CD4-positive, alpha-beta memory T cell (primary cell): ENCODE data around the gene SYVN1. TPM values are rescaled to one million over a fixed set of nuclear protein-coding genes. Genes with fewer than 3 reads are reported as not detected.

ENCODE experiments used
- CTCF ChIA-PET: fragments of 350-600 bp; sonication (Branson Sonifier 250); formaldehyde crosslinking; loops from one replicate; lab custom pipeline; 2021; ENCODE audit warnings: inconsistent platforms; ENCODE audit not compliant: partially characterized antibody; lab: Charles Lee
- POLR2A ChIA-PET: fragments of 350-600 bp; sonication (Branson Sonifier 250); formaldehyde crosslinking; loops from one replicate; lab custom pipeline; 2021; ENCODE audit not compliant: partially characterized antibody; lab: Charles Lee
- DNase-seq, 5 donors: peaks; one replicate each; pipeline versions ENCODE4 v3.0.0 to v3.0.0-alpha.2; 2020 to 2022; ENCODE audit warnings: mixed read lengths in 1 of 5
- H3K27ac ChIP-seq: one replicate; pipeline ENCODE4 v1.7.0; 2013; ENCODE audit warnings: low read depth, low read length
- H3K27me3 ChIP-seq: 2 replicates; pipeline ENCODE4 v1.7.0; 2013; ENCODE audit warnings: mild to moderate bottlenecking, low read length, moderate library complexity; ENCODE audit not compliant: insufficient read depth
- H3K36me3 ChIP-seq: 2 replicates; pipeline ENCODE4 v1.7.0; 2013; ENCODE audit warnings: mild to moderate bottlenecking, low read length, moderate library complexity; ENCODE audit not compliant: insufficient read depth
- H3K4me1 ChIP-seq: 2 replicates; pipeline ENCODE4 v1.7.0; 2013; ENCODE audit warnings: mild to moderate bottlenecking, low read length, moderate library complexity; ENCODE audit not compliant: insufficient read depth
- H3K4me3 ChIP-seq, 2 donors: one replicate each; pipeline ENCODE4 v1.7.0; 2013; ENCODE audit warnings: low read length in 2 of 2, mild to moderate bottlenecking in 1 of 2
- H3K9me3 ChIP-seq, 2 donors: one replicate each; pipeline ENCODE4 v1.7.0; 2013; ENCODE audit warnings: low read length in 2 of 2, control low read depth in 1 of 2; ENCODE audit not compliant: control insufficient read depth in 1 of 2
- H3K27ac Mint-ChIP-seq, 7 donors: one replicate each; pipeline ENCODE4 v1.8.0; 2020 to 2021; ENCODE audit warnings: mixed read lengths in 7 of 7, mild to moderate bottlenecking in 6 of 7, inconsistent platforms in 3 of 7, moderate library complexity in 3 of 7
- H3K27me3 Mint-ChIP-seq, 2 donors: one replicate each; pipeline ENCODE4 v1.8.0; 2020 to 2021; ENCODE audit warnings: mixed read lengths in 2 of 2
- H3K36me3 Mint-ChIP-seq, 2 donors: one replicate each; pipeline ENCODE4 v1.8.0; 2020 to 2021; ENCODE audit warnings: mixed read lengths in 2 of 2, inconsistent platforms in 1 of 2, mild to moderate bottlenecking in 1 of 2
- H3K4me1 Mint-ChIP-seq, 4 donors: one replicate each; pipeline ENCODE4 v1.8.0; 2020 to 2021; ENCODE audit warnings: mixed read lengths in 4 of 4, mild to moderate bottlenecking in 1 of 4
- H3K4me3 Mint-ChIP-seq, 8 donors: one replicate each; pipeline ENCODE4 v1.8.0; 2020 to 2021; ENCODE audit warnings: mixed read lengths in 8 of 8, mild to moderate bottlenecking in 7 of 8, moderate library complexity in 6 of 8, inconsistent platforms in 3 of 8
- H3K9me3 Mint-ChIP-seq, 8 donors: one replicate each; pipeline ENCODE4 v1.8.0; 2020 to 2021; ENCODE audit warnings: mixed read lengths in 8 of 8, mild to moderate bottlenecking in 5 of 8, inconsistent platforms in 3 of 8, moderate library complexity in 1 of 8
- intact Hi-C: fragments of 100-400 bp; cut with micrococcal nuclease; formaldehyde crosslinking; loops from one replicate; pipeline ENCODE4 v1.15.1; 2023
- polyA plus RNA-seq, 2 donors: library from polyadenylated mRNA; unstranded; fragments of 300-500 nt; fragmentation: Illumina TruSeq; gene quantifications; one replicate each; pipeline ENCODE4 v1.2.3, GENCODE V29; 2021
- total RNA-seq, 2 experiments: library from RNA; stranded (reverse); gene quantifications; one replicate each; pipeline ENCODE4 v1.2.3, GENCODE V29; 2021

The SYVN1 gene
- total and polyA plus RNA-seq, 4 experiments from 2014 or later = 2.8 to 76.5 (median 45.5) TPM

DNA sequence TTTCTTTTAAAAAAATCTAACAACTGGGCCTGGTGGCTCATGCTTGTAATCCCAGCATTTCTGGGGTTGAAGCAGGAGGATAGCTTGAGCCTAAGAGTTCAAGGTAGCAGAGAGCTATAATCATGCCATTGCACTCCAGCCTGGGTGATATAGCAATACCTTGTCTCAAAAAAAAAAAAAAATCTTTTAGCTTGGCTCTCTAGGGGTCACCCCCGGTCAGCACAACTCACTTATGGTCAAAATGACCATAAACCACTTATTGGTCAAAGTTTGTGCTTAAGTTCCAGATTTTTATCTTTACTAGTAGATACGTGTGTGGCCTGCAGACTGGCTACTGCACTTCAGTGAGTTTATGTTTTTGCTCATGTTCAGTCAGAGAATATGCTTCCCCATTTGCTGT lies 29.4 kb upstream of the SYVN1 start:
- no peak for DNase-seq
- Mint-ChIP-seq H3K9me3 (no peaks in the 10 kb centered on the region), H3K27ac (no peak overlapping the region), H3K4me3 (no peak overlapping the region), H3K4me1 (no peaks in the 10 kb centered on the region), H3K27me3 (peaks cover 0 to 4% of the 10 kb centered on the region in 2 donors), H3K36me3 (no peaks in the 10 kb centered on the region)
- Histone ChIP-seq H3K27me3 (no peaks in the 10 kb centered on the region), H3K4me1 (no peaks in the 10 kb centered on the region), H3K4me3 (no peak overlapping the region), H3K9me3 (no peaks in the 10 kb centered on the region), H3K36me3 (no peaks in the 10 kb centered on the region), H3K27ac (no peak overlapping the region)
- CTCF ChIA-PET = no interaction called here
- POLR2A ChIA-PET = no interaction called here
- intact Hi-C loops = no loop called here

DNA sequence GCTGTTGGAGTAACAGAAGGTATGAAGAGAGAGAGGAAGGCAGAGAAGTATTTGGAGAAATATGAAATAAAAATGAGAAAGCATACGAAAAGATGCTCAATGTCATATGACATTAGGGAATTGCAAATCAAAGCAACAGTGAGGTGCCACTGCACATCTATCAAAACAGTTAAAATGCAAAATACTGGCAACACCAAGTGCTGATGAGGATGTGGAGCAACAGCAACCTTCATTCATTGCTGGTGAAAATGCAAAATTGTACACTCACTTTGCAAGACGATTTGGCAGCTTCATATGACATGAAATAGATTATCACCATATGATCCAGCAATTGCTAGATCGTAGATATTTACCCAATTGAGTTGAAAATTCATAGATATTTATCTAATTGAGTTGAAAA lies 26.3 kb upstream of the SYVN1 start:
- no peak overlapping the region for H3K27ac ChIP-seq
- intact Hi-C loops = no loop called here
- no peak overlapping the region for H3K4me3 Mint-ChIP-seq
- no peaks in the 10 kb centered on the region for H3K4me1 ChIP-seq
- no peaks in the 10 kb centered on the region for H3K9me3 Mint-ChIP-seq
- no peaks in the 10 kb centered on the region for H3K4me1 Mint-ChIP-seq
- H3K27ac Mint-ChIP-seq = no peak overlapping the region
- POLR2A ChIA-PET = no interaction called here
- CTCF ChIA-PET = no interaction called here
- no peaks in the 10 kb centered on the region for H3K36me3 Mint-ChIP-seq
- DNase-seq = no peak
- H3K4me3 ChIP-seq = no peak overlapping the region
- H3K27me3 ChIP-seq = no peaks in the 10 kb centered on the region
- H3K27me3 Mint-ChIP-seq = peaks cover 0 to 4% of the 10 kb centered on the region in 2 donors
- H3K36me3 ChIP-seq = no peaks in the 10 kb centered on the region
- H3K9me3 ChIP-seq = no peaks in the 10 kb centered on the region

DNA sequence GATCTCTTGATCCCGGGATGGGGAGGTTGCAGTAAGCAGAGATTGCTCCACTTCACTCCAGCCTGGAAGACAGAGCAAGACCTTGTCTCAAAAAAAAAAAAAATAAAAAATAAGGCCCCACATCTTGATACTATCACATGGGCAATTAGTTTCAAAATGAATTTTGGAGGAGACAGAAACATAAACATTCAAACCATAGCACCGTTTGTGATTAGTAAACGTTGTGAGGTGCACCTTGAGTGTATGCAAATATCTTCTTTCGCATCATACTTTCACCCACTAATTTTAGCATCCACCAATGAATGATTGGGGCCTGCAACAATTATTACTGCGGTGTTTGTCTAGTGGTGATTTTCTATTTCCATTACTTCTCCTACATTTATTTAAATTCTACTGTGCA lies 24.7 kb upstream of the SYVN1 start:
- DNase-seq = no peak
- Histone ChIP-seq H3K27ac (no peak overlapping the region), H3K4me3 (no peak overlapping the region), H3K9me3 (no peaks in the 10 kb centered on the region), H3K36me3 (no peaks in the 10 kb centered on the region), H3K27me3 (no peaks in the 10 kb centered on the region), H3K4me1 (no peaks in the 10 kb centered on the region)
- H3K36me3 Mint-ChIP-seq = no peaks in the 10 kb centered on the region
- no peaks in the 10 kb centered on the region for H3K4me1 Mint-ChIP-seq
- peaks cover 0 to 4% of the 10 kb centered on the region in 2 donors for H3K27me3 Mint-ChIP-seq
- ChIA-PET POLR2A (no interaction called here), CTCF (no interaction called here)
- no peaks in the 10 kb centered on the region for H3K9me3 Mint-ChIP-seq
- H3K4me3 Mint-ChIP-seq = no peak overlapping the region
- H3K27ac Mint-ChIP-seq = no peak overlapping the region
- intact Hi-C loops = no loop called here

DNA sequence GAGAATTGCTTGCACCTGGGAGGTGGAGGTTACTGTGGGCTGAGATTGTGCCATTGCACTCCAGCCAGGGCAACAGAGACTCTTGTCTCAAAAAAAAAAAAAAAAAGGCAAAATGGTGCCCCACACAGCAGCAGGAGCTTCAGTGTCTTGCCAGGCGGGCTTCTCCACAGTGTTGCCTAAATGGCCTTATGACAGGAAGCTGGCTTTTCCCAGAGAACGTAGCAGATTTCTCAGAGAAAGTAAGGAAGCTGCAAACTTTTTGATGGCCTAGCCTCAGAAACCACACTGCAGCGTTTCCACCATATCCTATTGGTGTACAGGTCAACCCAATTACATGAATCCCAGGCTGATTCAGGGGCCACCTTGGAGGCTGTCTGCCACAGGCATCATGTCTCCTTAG lies 23.0 kb upstream of the SYVN1 start:
- ChIA-PET CTCF (no interaction called here), POLR2A (no interaction called here)
- no peaks in the 10 kb centered on the region for H3K36me3 Mint-ChIP-seq
- H3K27ac Mint-ChIP-seq = no peak overlapping the region
- peaks cover 0 to 4% of the 10 kb centered on the region in 2 donors for H3K27me3 Mint-ChIP-seq
- Histone ChIP-seq H3K36me3 (no peaks in the 10 kb centered on the region), H3K27ac (no peak overlapping the region), H3K4me1 (no peaks in the 10 kb centered on the region), H3K27me3 (no peaks in the 10 kb centered on the region), H3K4me3 (no peak overlapping the region), H3K9me3 (no peaks in the 10 kb centered on the region)
- intact Hi-C loops = no loop called here
- no peak overlapping the region for H3K4me3 Mint-ChIP-seq
- DNase-seq = no peak
- no peaks in the 10 kb centered on the region for H3K9me3 Mint-ChIP-seq
- no peaks in the 10 kb centered on the region for H3K4me1 Mint-ChIP-seq

DNA sequence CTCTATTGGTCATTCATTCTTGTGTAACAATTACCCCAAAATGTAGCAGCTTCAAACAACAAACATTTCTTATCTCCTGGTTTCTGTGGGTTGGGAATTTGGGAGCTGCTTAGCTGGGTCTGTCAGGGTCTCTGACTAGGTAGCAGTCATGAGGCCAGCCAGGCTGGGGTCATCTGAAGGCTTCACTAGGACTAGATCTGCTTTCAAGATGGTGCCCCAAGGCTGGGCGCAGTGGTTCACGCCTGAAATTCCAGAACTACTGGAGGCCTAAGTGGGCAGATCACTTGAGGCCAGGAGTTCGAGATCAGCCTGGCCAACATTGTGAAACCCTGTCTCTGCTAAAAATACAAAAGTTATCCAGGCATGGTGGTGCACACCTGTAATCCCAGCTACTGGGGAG lies 22.6 kb upstream of the SYVN1 start:
- Histone ChIP-seq H3K4me3 (no peak overlapping the region), H3K36me3 (no peaks in the 10 kb centered on the region), H3K27me3 (no peaks in the 10 kb centered on the region), H3K27ac (no peak overlapping the region), H3K4me1 (no peaks in the 10 kb centered on the region), H3K9me3 (no peaks in the 10 kb centered on the region)
- ChIA-PET CTCF (no interaction called here), POLR2A (no interaction called here)
- intact Hi-C loops = no loop called here
- H3K4me3 Mint-ChIP-seq = no peak overlapping the region
- H3K27ac Mint-ChIP-seq = no peak overlapping the region
- no peaks in the 10 kb centered on the region for H3K9me3 Mint-ChIP-seq
- no peaks in the 10 kb centered on the region for H3K4me1 Mint-ChIP-seq
- H3K36me3 Mint-ChIP-seq = no peaks in the 10 kb centered on the region
- H3K27me3 Mint-ChIP-seq = peaks cover 0 to 4% of the 10 kb centered on the region in 2 donors
- no peak for DNase-seq

DNA sequence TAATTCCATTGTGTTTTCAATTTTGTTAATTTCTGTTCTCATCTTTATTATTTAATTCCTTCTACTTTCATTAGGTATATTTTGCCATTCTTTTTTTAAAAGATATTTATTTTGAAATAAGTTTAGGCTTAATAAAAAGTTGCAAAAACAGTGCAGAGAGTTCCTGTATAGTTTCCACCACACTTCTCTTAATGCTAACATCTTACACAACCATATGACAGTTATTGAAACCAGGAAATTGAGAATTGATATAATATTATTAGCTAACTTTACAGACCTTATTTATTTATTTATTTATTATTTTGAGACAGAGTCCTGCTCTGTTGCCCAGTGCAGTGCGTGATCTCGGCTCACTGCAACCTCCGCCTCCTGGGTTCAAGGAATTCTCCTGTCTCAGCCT lies 21.9 kb upstream of the SYVN1 start:
- POLR2A ChIA-PET = no interaction called here
- H3K4me1 ChIP-seq = no peaks in the 10 kb centered on the region
- Mint-ChIP-seq H3K4me3 (no peak overlapping the region), H3K36me3 (no peaks in the 10 kb centered on the region), H3K9me3 (no peaks in the 10 kb centered on the region), H3K27ac (no peak overlapping the region), H3K4me1 (peaks cover 0 to 2% (median under 1%) of the 10 kb centered on the region in 4 donors), H3K27me3 (peaks cover 0 to 4% of the 10 kb centered on the region in 2 donors)
- H3K27me3 ChIP-seq = no peaks in the 10 kb centered on the region
- no peak overlapping the region for H3K27ac ChIP-seq
- H3K9me3 ChIP-seq = no peaks in the 10 kb centered on the region
- DNase-seq = no peak
- no peaks in the 10 kb centered on the region for H3K36me3 ChIP-seq
- CTCF ChIA-PET = no interaction called here
- intact Hi-C loops = no loop called here
- no peak overlapping the region for H3K4me3 ChIP-seq

DNA sequence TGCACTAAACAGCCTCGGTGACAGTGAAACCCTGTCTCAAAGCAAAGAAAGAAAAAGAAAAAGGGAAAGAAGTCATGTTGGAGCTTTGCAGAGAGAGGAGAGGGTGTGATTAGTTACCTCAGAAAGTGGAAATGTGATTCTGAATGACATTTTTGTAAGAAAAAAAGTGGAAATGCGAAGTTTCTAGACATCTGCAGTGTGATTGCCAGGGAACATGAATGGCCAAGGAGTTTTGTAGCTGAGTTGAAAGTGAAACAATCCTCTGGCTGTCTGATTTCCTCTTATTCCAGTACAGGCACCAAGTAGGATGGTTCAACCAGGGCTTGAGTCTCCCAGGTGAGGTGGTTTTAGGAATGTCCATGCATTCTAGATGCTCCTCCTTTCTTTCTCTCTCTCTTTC lies 17.8 kb upstream of the SYVN1 start:
- Histone ChIP-seq H3K9me3 (no peaks in the 10 kb centered on the region), H3K4me1 (no peaks in the 10 kb centered on the region), H3K4me3 (no peak overlapping the region), H3K36me3 (no peaks in the 10 kb centered on the region), H3K27me3 (no peaks in the 10 kb centered on the region), H3K27ac (no peak overlapping the region)
- ChIA-PET CTCF (no interaction called here), POLR2A (no interaction called here)
- H3K4me1 Mint-ChIP-seq = peaks cover 0 to 4% (median 1%) of the 10 kb centered on the region in 4 donors
- no peak for DNase-seq
- no peak overlapping the region for H3K4me3 Mint-ChIP-seq
- intact Hi-C loops = no loop called here
- no peaks in the 10 kb centered on the region for H3K36me3 Mint-ChIP-seq
- H3K27ac Mint-ChIP-seq = peak overlapping the region in 1 of 7 donors; percentile 69
- H3K9me3 Mint-ChIP-seq = peaks cover 0 to 4% (median 0%) of the 10 kb centered on the region in 8 donors
- no peaks in the 10 kb centered on the region for H3K27me3 Mint-ChIP-seq

DNA sequence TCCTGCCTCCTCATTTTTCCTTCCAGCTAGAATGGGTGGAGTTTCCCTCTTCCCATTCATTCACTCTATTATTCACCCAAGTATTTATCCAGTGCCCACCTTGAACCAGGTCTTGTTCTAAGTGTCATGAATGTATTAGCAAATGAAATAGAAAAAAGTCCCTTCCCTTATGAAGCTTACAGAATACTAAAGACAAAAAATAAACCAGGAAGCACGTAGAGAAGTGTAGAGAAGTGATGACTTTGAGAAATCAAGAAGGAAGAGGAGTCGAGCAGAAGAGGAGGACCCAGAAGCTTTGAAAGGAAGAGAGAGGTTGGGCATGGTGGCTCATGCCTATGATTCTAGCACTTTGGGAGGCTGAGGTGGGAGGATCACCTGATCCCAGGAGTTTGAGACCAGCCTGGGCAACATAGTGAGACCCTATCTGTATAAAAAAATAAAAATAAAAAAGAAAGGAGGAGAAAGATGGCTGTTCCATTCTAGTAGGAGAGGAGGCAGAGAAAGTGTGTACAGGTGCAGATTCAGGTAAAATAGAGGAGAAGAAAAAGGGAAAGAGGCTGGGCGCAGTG lies 17.1 kb upstream of the SYVN1 start:
- Histone ChIP-seq H3K36me3 (no peaks in the 10 kb centered on the region), H3K4me3 (no peak overlapping the region), H3K4me1 (no peaks in the 10 kb centered on the region), H3K27me3 (no peaks in the 10 kb centered on the region), H3K9me3 (no peaks in the 10 kb centered on the region), H3K27ac (no peak overlapping the region)
- ChIA-PET CTCF (no interaction called here), POLR2A (no interaction called here)
- Mint-ChIP-seq H3K4me1 (peaks cover 0 to 4% (median 1%) of the 10 kb centered on the region in 4 donors), H3K27ac (peak overlapping the region in 1 of 7 donors; percentile 4), H3K36me3 (no peaks in the 10 kb centered on the region), H3K9me3 (peaks cover 0 to 4% (median 0%) of the 10 kb centered on the region in 8 donors), H3K4me3 (no peak overlapping the region), H3K27me3 (no peaks in the 10 kb centered on the region)
- DNase-seq = no peak
- intact Hi-C loops = no loop called here
